Gastrocnemius medialis (tissue), 4 donors: ENCODE measurements around the gene ASB13.

ENCODE experiments used
- CTCF ChIP-seq, 5 experiments: fragments of 450-650 bp in 3 of 5; fragments of 200-600 bp in 2 of 5; sonication (generic) in 2 of 5; IDR thresholded peaks in 4 of 5; conservative IDR thresholded peaks in 1 of 5; 1 replicate in 4 of 5; 2 replicates in 1 of 5; pipeline ENCODE4 v1.5.1; 2016 to 2019; ENCODE audit warnings: antibody characterized with exemption in 5 of 5, mild to moderate bottlenecking in 3 of 5, moderate library complexity in 3 of 5
- POLR2A ChIP-seq, 2 donors: fragments of 450-650 bp; IDR thresholded peaks; one replicate each; pipeline ENCODE4 v1.6.1; 2017; ENCODE audit warnings: antibody characterized with exemption in 2 of 2, mild to moderate bottlenecking in 2 of 2, moderate library complexity in 2 of 2

GRCh38 chr10:5655121-5655520 lies 11.3 kb downstream of the ASB13 start:
- TF ChIP-seq CTCF (IDR thresholded peaks at IDR 0.05 in 4 of 5, conservative IDR thresholded peaks at IDR 0.05 in 1 of 5) (no peak), POLR2A (IDR thresholded peaks at IDR 0.05) (no peak)
